Liver (tissue), 3 donors: Measurements from ENCODE around the gene SGPL1.

Source experiments
- CTCF ChIP-seq: fragments of 150-350 bp; IDR thresholded peaks from 2 replicates; pipeline ENCODE4 v1.5.1; 2017; ENCODE audit warnings: improper control_type of control experiment, low read depth, low read length; ENCODE audit not compliant: missing input control
- JUND ChIP-seq, 2 donors: IDR thresholded peaks; 2 replicates each; pipeline ENCODE4 v1.6.1; 2016; ENCODE audit warnings: antibody characterized with exemption in 2 of 2
- YY1 ChIP-seq: IDR thresholded peaks from 2 replicates; pipeline ENCODE4 v1.6.1; 2016; ENCODE audit warnings: antibody characterized with exemption, mild to moderate bottlenecking
- ZBTB33 ChIP-seq: IDR thresholded peaks from 2 replicates; pipeline ENCODE4 v1.6.1; 2016; ENCODE audit warnings: antibody characterized with exemption
- donor health status: healthy.
- donor health status: healthy.

DNA sequence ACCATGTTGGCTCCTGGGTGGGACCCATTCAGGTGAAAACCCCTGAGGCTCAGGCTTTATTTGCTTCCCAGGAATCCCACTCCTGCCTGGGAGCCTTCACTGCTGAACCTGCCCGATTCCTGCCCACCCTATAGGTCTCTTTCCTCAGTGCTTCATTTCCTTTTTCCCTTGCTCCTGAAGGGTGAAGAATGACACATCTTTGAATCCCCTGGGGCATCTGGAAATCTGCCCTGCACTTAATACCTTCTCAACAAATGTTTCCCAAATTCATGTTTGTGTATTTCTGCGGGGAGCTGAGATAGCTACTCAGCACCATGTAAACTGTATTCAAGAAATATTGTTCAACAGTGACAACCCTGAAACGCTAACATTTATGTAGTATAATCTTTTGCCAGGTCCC, 82.9 kb downstream of the SGPL1 start:
- no peak for TF ChIP-seq CTCF
- TF ChIP-seq YY1, result no peak
- TF ChIP-seq ZBTB33, result no peak
- no peak for TF ChIP-seq JUND (IDR thresholded peaks at IDR 0.05)
